Measurements from ENCODE around the gene ESRRB.

ESRRB gene

DNA sequence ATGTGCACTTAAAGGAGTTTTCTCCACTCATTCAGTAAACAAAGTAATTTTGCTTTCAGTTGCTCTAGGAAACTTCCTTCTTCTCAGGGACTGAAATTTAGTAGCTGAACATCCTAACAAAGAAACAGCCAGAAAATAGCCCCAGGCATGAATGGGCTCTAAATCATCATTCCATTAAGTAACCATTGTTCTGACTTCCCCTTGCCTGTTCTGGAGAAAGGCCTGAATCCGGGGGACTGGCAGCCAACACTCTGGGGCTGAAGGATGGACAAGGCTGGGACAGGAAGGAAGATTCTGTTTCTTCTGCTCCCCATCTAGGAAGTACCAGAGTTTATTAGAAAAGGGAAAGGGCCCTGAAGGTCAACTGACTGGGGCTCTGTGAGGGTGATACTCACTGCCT is 104.5 kb downstream of the ESRRB start:
- Histone ChIP-seq H4K20me1 (ENCODE audit: insufficient read depth, low read length, poor library complexity, severe bottlenecking) (no peaks in the 10 kb centered on the region), H2AFZ (ENCODE audit: low read length) (no peak overlapping the region), H3K4me2 (ENCODE audit: low read depth, low read length, poor library complexity, severe bottlenecking) (no peak overlapping the region), H3K36me3 (ENCODE audit: insufficient read depth, low read length) (no peaks in the 10 kb centered on the region), H3K9me2 (replicated peaks; ENCODE audit: low read depth, low read length) (no peaks in the 10 kb centered on the region), H3K4me3 (ENCODE audit: low read length, poor library complexity, severe bottlenecking) (no peak overlapping the region), H3K79me2 (ENCODE audit: insufficient read depth, low read length) (no peaks in the 10 kb centered on the region), H3K27me3 (ENCODE audit: insufficient read depth, low read length, poor library complexity, severe bottlenecking) (no peaks in the 10 kb centered on the region), H3K4me1 (ENCODE audit: insufficient read depth, low read length, poor library complexity, severe bottlenecking) (no peaks in the 10 kb centered on the region), H3F3A (ENCODE audit: low read depth) (no peaks in the 10 kb centered on the region), H3K9me3 (ENCODE audit: insufficient read depth, low read depth, low read length) (no peaks in the 10 kb centered on the region), H3K9ac (ENCODE audit: low read depth, low read length, poor library complexity, severe bottlenecking) (no peak overlapping the region)
- TF ChIP-seq EZH2phosphoT487 (IDR thresholded peaks at IDR 0.05; ENCODE audit: borderline replicate concordance), result no peak
- TF ChIP-seq, protein P1, sequence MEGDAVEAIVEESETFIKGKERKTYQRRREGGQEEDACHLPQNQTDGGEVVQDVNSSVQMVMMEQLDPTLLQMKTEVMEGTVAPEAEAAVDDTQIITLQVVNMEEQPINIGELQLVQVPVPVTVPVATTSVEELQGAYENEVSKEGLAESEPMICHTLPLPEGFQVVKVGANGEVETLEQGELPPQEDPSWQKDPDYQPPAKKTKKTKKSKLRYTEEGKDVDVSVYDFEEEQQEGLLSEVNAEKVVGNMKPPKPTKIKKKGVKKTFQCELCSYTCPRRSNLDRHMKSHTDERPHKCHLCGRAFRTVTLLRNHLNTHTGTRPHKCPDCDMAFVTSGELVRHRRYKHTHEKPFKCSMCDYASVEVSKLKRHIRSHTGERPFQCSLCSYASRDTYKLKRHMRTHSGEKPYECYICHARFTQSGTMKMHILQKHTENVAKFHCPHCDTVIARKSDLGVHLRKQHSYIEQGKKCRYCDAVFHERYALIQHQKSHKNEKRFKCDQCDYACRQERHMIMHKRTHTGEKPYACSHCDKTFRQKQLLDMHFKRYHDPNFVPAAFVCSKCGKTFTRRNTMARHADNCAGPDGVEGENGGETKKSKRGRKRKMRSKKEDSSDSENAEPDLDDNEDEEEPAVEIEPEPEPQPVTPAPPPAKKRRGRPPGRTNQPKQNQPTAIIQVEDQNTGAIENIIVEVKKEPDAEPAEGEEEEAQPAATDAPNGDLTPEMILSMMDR (conservative IDR thresholded peaks at IDR 0.05; ENCODE audit: low read length), result no peak

DNA sequence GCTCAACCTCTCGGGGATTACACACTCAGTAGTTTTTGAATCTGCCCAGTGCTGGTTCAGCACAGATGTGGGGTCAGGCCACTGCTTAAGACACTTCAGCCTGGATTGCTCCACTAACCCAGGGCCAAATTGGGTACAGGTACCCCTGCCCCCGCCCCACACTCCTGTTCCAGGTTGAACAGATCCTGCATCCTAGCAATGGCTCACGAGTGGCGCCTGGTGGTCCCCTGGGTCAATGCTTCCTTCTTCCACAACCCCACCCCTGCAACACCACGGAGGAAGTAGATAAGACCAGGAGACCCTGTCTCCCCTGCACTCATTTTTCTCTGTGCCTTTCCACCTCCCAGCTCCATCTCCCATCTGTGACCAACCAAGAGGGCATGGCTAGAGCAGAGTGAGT is 108.4 kb downstream of the ESRRB start:
- Histone ChIP-seq H3K4me1 (ENCODE audit: insufficient read depth, low read length, poor library complexity, severe bottlenecking) (no peaks in the 10 kb centered on the region), H3K9ac (ENCODE audit: low read depth, low read length, poor library complexity, severe bottlenecking) (no peak overlapping the region), H3K27me3 (ENCODE audit: insufficient read depth, low read length, poor library complexity, severe bottlenecking) (no peaks in the 10 kb centered on the region), H3K36me3 (ENCODE audit: insufficient read depth, low read length) (no peaks in the 10 kb centered on the region), H3K4me2 (ENCODE audit: low read depth, low read length, poor library complexity, severe bottlenecking) (no peak overlapping the region), H4K20me1 (ENCODE audit: insufficient read depth, low read length, poor library complexity, severe bottlenecking) (no peaks in the 10 kb centered on the region), H3K79me2 (ENCODE audit: insufficient read depth, low read length) (no peaks in the 10 kb centered on the region), H3K9me2 (replicated peaks; ENCODE audit: low read depth, low read length) (no peaks in the 10 kb centered on the region), H3K9me3 (ENCODE audit: insufficient read depth, low read depth, low read length) (no peaks in the 10 kb centered on the region), H3F3A (ENCODE audit: low read depth) (no peaks in the 10 kb centered on the region), H3K4me3 (ENCODE audit: low read length, poor library complexity, severe bottlenecking) (no peak overlapping the region), H2AFZ (ENCODE audit: low read length) (no peak overlapping the region)
- TF ChIP-seq, protein P1 (conservative IDR thresholded peaks at IDR 0.05; ENCODE audit: low read length), result no peak
- TF ChIP-seq EZH2phosphoT487 (IDR thresholded peaks at IDR 0.05; ENCODE audit: borderline replicate concordance), result no peak

GRCh38 chr14:76486251-76486743 is 110.4 kb downstream of the ESRRB start:
- H3F3A ChIP-seq (ENCODE audit: low read depth), result no peaks in the 10 kb centered on the region
- H3K9ac ChIP-seq (ENCODE audit: low read depth, low read length, poor library complexity, severe bottlenecking), result no peak overlapping the region
- H3K27me3 ChIP-seq (ENCODE audit: insufficient read depth, low read length, poor library complexity, severe bottlenecking), result no peaks in the 10 kb centered on the region
- H4K20me1 ChIP-seq (ENCODE audit: insufficient read depth, low read length, poor library complexity, severe bottlenecking), result no peaks in the 10 kb centered on the region
- H3K4me1 ChIP-seq (ENCODE audit: insufficient read depth, low read length, poor library complexity, severe bottlenecking), result no peaks in the 10 kb centered on the region
- TF ChIP-seq EZH2phosphoT487 (IDR thresholded peaks at IDR 0.05; ENCODE audit: borderline replicate concordance), result no peak
- H2AFZ ChIP-seq (ENCODE audit: low read length), result no peak overlapping the region
- H3K79me2 ChIP-seq (ENCODE audit: insufficient read depth, low read length), result no peaks in the 10 kb centered on the region
- H3K9me2 ChIP-seq (replicated peaks; ENCODE audit: low read depth, low read length), result no peaks in the 10 kb centered on the region
- H3K4me3 ChIP-seq (ENCODE audit: low read length, poor library complexity, severe bottlenecking), result no peak overlapping the region
- no peaks in the 10 kb centered on the region for H3K36me3 ChIP-seq (ENCODE audit: insufficient read depth, low read length)
- no peaks in the 10 kb centered on the region for H3K9me3 ChIP-seq (ENCODE audit: insufficient read depth, low read depth, low read length)
- no peak overlapping the region for H3K4me2 ChIP-seq (ENCODE audit: low read depth, low read length, poor library complexity, severe bottlenecking)

- no peaks in the 10 kb centered on the region for H3K79me2 ChIP-seq (ENCODE audit: insufficient read depth, low read length)
- H3K36me3 ChIP-seq (ENCODE audit: insufficient read depth, low read length), result no peaks in the 10 kb centered on the region
- no peaks in the 10 kb centered on the region for H4K20me1 ChIP-seq (ENCODE audit: insufficient read depth, low read length, poor library complexity, severe bottlenecking)
- TF ChIP-seq, protein P1 (conservative IDR thresholded peaks at IDR 0.05; ENCODE audit: low read length), result no peak
- TF ChIP-seq EZH2phosphoT487 (IDR thresholded peaks at IDR 0.05; ENCODE audit: borderline replicate concordance), result no peak
- H3K9me2 ChIP-seq (replicated peaks; ENCODE audit: low read depth, low read length), result no peaks in the 10 kb centered on the region
- H3K9ac ChIP-seq (ENCODE audit: low read depth, low read length, poor library complexity, severe bottlenecking), result no peak overlapping the region
- no peak overlapping the region for H2AFZ ChIP-seq (ENCODE audit: low read length)
- H3K4me2 ChIP-seq (ENCODE audit: low read depth, low read length, poor library complexity, severe bottlenecking), result no peak overlapping the region
- no peaks in the 10 kb centered on the region for H3K9me3 ChIP-seq (ENCODE audit: insufficient read depth, low read depth, low read length)
- H3K27me3 ChIP-seq (ENCODE audit: insufficient read depth, low read length, poor library complexity, severe bottlenecking), result no peaks in the 10 kb centered on the region
- no peaks in the 10 kb centered on the region for H3F3A ChIP-seq (ENCODE audit: low read depth)
- H3K4me3 ChIP-seq (ENCODE audit: low read length, poor library complexity, severe bottlenecking), result no peak overlapping the region
- H3K4me1 ChIP-seq (ENCODE audit: insufficient read depth, low read length, poor library complexity, severe bottlenecking), result no peaks in the 10 kb centered on the region
Measured at GRCh38 chr14:76488551-76488950, 112.6 kb downstream of the ESRRB start.
